GM23338 (cell line): ENCODE results near the gene SH3D19. TPM values are rescaled to one million over a fixed set of nuclear protein-coding genes. Genes with fewer than 3 reads are reported as not detected.

Experiments used
- ATAC-seq: fragments of 200-7000 bp; cut with Tn5 transposase; 3 replicates; pipeline ENCODE4 v1.9.1; 2020
- DNase-seq: peaks from one replicate; pipeline ENCODE4 v3.0.0-alpha.2; 2015; ENCODE audit warnings: low spot score
- H2AFZ ChIP-seq: fragments of 200-600 bp; sonication (generic); 2 replicates; pipeline ENCODE4 v1.8.0; 2016; ENCODE audit warnings: antibody characterized with exemption, mild to moderate bottlenecking, moderate library complexity
- H3F3A ChIP-seq: fragments of 200-600 bp; sonication (generic); replicated peaks from 2 replicates; pipeline ENCODE4 v1.8.0; 2017; ENCODE audit warnings: antibody characterized with exemption, mixed run types, low read depth
- H3K27ac ChIP-seq: fragments of 200-600 bp; sonication (generic); 2 replicates; pipeline ENCODE4 v1.6.1; 2016; ENCODE audit warnings: low read depth
- H3K27me3 ChIP-seq: fragments of 200-600 bp; sonication (generic); 2 replicates; pipeline ENCODE4 v1.8.0; 2016; ENCODE audit warnings: mild to moderate bottlenecking, mixed run types, moderate library complexity; ENCODE audit not compliant: insufficient read depth
- H3K36me3 ChIP-seq: fragments of 200-600 bp; sonication (generic); 2 replicates; pipeline ENCODE4 v1.8.0; 2016; ENCODE audit warnings: mild to moderate bottlenecking; ENCODE audit not compliant: insufficient read depth
- H3K4me1 ChIP-seq: fragments of 200-600 bp; sonication (generic); 2 replicates; pipeline ENCODE4 v1.8.0; 2016; ENCODE audit warnings: mild to moderate bottlenecking, moderate library complexity; ENCODE audit not compliant: insufficient read depth
- H3K4me2 ChIP-seq: fragments of 200-600 bp; sonication (generic); 2 replicates; pipeline ENCODE4 v1.7.1; 2017; ENCODE audit warnings: mixed run types
- H3K4me3 ChIP-seq: fragments of 200-600 bp; sonication (generic); 2 replicates; pipeline ENCODE4 v1.6.1; 2016; ENCODE audit warnings: mixed run types
- H3K79me2 ChIP-seq: fragments of 200-600 bp; sonication (generic); replicated peaks from 2 replicates; pipeline ENCODE4 v1.8.0; 2017; ENCODE audit warnings: mild to moderate bottlenecking; ENCODE audit not compliant: insufficient read depth
- H3K9me2 ChIP-seq: fragments of 200-600 bp; sonication (generic); 2 replicates; pipeline ENCODE4 v1.8.0; 2017; ENCODE audit not compliant: insufficient read depth
- H4K20me1 ChIP-seq: fragments of 200-600 bp; sonication (generic); replicated peaks from 2 replicates; pipeline ENCODE4 v1.8.0; 2017; ENCODE audit warnings: mild to moderate bottlenecking; ENCODE audit not compliant: insufficient read depth
- H3K27ac Mint-ChIP-seq: 2 replicates; pipeline ENCODE4 v1.8.0; 2020; ENCODE audit warnings: inconsistent platforms, mild to moderate bottlenecking, moderate library complexity, mixed read lengths
- H3K27me3 Mint-ChIP-seq: 3 replicates; pipeline ENCODE4 v1.8.0; 2022; ENCODE audit warnings: low read depth, mild to moderate bottlenecking, moderate library complexity, mixed read lengths, inconsistent platforms; ENCODE audit not compliant: insufficient read depth, poor library complexity
- H3K36me3 Mint-ChIP-seq: 3 replicates; pipeline ENCODE4 v1.8.0; 2021; ENCODE audit warnings: low read depth, mild to moderate bottlenecking, inconsistent platforms, moderate library complexity, mixed read lengths
- H3K4me1 Mint-ChIP-seq: 3 replicates; pipeline ENCODE4 v1.8.0; 2020; ENCODE audit warnings: mild to moderate bottlenecking, inconsistent platforms, mixed read lengths
- H3K4me3 Mint-ChIP-seq: 3 replicates; pipeline ENCODE4 v1.8.0; 2021; ENCODE audit warnings: moderate library complexity, mild to moderate bottlenecking, inconsistent platforms, mixed read lengths
- H3K9me3 Mint-ChIP-seq: 3 replicates; pipeline ENCODE4 v1.8.0; 2020; ENCODE audit warnings: moderate library complexity, mild to moderate bottlenecking, inconsistent platforms, mixed read lengths
- CREB1 ChIP-seq: fragments of 250-450 bp; sonication (Bioruptor Pico); IDR thresholded peaks from 2 replicates; pipeline ENCODE4 v1.5.0; 2020; ENCODE audit warnings: low read depth, mild to moderate bottlenecking, moderate library complexity
- EZH2 ChIP-seq: fragments of 200-600 bp; sonication (generic); IDR thresholded peaks from one replicate; pipeline ENCODE4 v1.8.0; 2017; ENCODE audit warnings: antibody characterized with exemption, mild to moderate bottlenecking, low read depth; ENCODE audit not compliant: unreplicated experiment
- EZH2phosphoT487 ChIP-seq: fragments of 200-600 bp; sonication (generic); IDR thresholded peaks from one replicate; pipeline ENCODE4 v1.8.1; 2018; ENCODE audit warnings: antibody characterized with exemption; ENCODE audit not compliant: unreplicated experiment
- JUNB ChIP-seq: IDR thresholded peaks from one replicate; pipeline ENCODE4 v1.6.1; 2016; ENCODE audit warnings: antibody characterized with exemption; ENCODE audit not compliant: unreplicated experiment
- POLR2AphosphoS5 ChIP-seq: IDR thresholded peaks from 2 replicates; pipeline ENCODE4 v1.6.1; 2016; ENCODE audit warnings: antibody characterized with exemption, low read depth
- STAT1 ChIP-seq: IDR thresholded peaks from one replicate; pipeline ENCODE4 v1.6.1; 2016; ENCODE audit warnings: antibody characterized with exemption; ENCODE audit not compliant: unreplicated experiment
- ZNF114 ChIP-seq: fragments of 250-450 bp; sonication (Bioruptor Pico); IDR thresholded peaks from 2 replicates; pipeline ENCODE4 v1.5.0; 2020; ENCODE audit warnings: mild to moderate bottlenecking, moderate library complexity
- ZNF331 ChIP-seq: fragments of 250-450 bp; sonication (Bioruptor Pico); IDR thresholded peaks from 2 replicates; pipeline ENCODE4 v1.5.0; 2020; ENCODE audit warnings: low read depth, mild to moderate bottlenecking, moderate library complexity
- polyA plus RNA-seq: library from polyadenylated mRNA; unstranded; fragments of >200 nt; fragmentation: Nextera tagmentation; extraction: Ambion mirVana; gene quantifications from 2 replicates; pipeline ENCODE4 v1.2.1, GENCODE V29; 2016
- total RNA-seq: library from RNA; depleted of rRNA; stranded (reverse); fragments of >200 nt; shearing (Covaris generic); gene quantifications from 2 replicates; pipeline ENCODE4 v1.2.3, GENCODE V29; 2014
- TF ChIP-seq, protein P1 (sequence below): IDR thresholded peaks from 2 replicates; pipeline ENCODE4 v1.6.1; 2016; ENCODE audit warnings: antibody characterized with exemption
- TF ChIP-seq, protein P2 (sequence below): fragments of 250-450 bp; sonication (Bioruptor Pico); IDR thresholded peaks from 2 replicates; pipeline ENCODE4 v1.5.0; 2020; ENCODE audit warnings: mild to moderate bottlenecking, moderate library complexity
- TF ChIP-seq, protein P3 (sequence below), 2 experiments: fragments of 200-600 bp in 1 of 2; sonication (generic) in 1 of 2; conservative IDR thresholded peaks; 2 replicates each; pipeline versions ENCODE4 v1.5.1 to v1.6.1; 2016 to 2017; ENCODE audit warnings: antibody characterized with exemption in 2 of 2, low read depth in 2 of 2, mild to moderate bottlenecking in 2 of 2, moderate library complexity in 1 of 2
- TF ChIP-seq, protein P4 (sequence below): IDR thresholded peaks from one replicate; pipeline ENCODE4 v1.6.1; 2018; ENCODE audit warnings: antibody characterized with exemption; ENCODE audit not compliant: unreplicated experiment

The SH3D19 gene
- total and polyA plus RNA-seq, 2 experiments from 2014 or later: 25.3 to 57.4 TPM

DNA sequence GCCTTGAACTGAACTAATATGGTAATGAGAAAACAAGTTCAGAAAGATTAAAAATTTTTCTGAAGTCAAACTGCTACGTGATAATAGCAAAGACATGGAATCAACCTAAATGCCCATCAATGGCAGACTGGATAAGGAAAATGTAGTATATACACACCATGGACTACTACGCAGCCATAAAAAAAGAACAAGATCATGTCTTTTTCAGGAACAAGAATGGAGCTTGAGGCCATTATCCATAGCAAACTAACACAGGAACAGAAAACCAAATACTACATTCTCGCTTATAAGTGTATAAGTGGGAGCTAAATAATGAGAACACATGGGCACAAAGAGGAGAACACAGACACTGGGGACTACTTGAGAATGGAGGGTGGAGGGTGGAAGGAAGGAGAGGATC, 230.3 kb downstream of the SH3D19 start:
- Mint-ChIP-seq H3K9me3 (no peaks in the 10 kb centered on the region), H3K4me3 (no peak overlapping the region), H3K36me3 (peaks cover 9% of the 10 kb centered on the region), H3K27me3 (peaks cover 11% of the 10 kb centered on the region), H3K27ac (no peak overlapping the region), H3K4me1 (peaks cover 8% of the 10 kb centered on the region; the same call in 2 of the 3 replicates)
- H2AFZ ChIP-seq: no peak overlapping the region
- no peak for ATAC-seq
- no peaks in the 10 kb centered on the region for H3K9me2 ChIP-seq
- no peak overlapping the region for H3K4me2 ChIP-seq
- no peaks in the 10 kb centered on the region for H4K20me1 ChIP-seq
- H3F3A ChIP-seq: no peaks in the 10 kb centered on the region; the same call in 1 of the 2 replicates
- peaks cover 7% of the 10 kb centered on the region for H3K79me2 ChIP-seq
- peaks cover 4% of the 10 kb centered on the region; the same call in 1 of the 2 replicates for H3K36me3 ChIP-seq
- no peak for DNase-seq
- no peaks in the 10 kb centered on the region for H3K27me3 ChIP-seq
- no peak overlapping the region for H3K4me3 ChIP-seq
- H3K4me1 ChIP-seq: 0 out of 2 replicates have a peak, but pooled peaks cover 3% of the 10 kb centered on the region
- no peak overlapping the region for H3K27ac ChIP-seq
- TF ChIP-seq, protein P1, sequence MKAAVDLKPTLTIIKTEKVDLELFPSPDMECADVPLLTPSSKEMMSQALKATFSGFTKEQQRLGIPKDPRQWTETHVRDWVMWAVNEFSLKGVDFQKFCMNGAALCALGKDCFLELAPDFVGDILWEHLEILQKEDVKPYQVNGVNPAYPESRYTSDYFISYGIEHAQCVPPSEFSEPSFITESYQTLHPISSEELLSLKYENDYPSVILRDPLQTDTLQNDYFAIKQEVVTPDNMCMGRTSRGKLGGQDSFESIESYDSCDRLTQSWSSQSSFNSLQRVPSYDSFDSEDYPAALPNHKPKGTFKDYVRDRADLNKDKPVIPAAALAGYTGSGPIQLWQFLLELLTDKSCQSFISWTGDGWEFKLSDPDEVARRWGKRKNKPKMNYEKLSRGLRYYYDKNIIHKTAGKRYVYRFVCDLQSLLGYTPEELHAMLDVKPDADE: no peak
- no peak for TF ChIP-seq ZNF114 (CRISPR knock-in tag)
- TF ChIP-seq, protein P2, sequence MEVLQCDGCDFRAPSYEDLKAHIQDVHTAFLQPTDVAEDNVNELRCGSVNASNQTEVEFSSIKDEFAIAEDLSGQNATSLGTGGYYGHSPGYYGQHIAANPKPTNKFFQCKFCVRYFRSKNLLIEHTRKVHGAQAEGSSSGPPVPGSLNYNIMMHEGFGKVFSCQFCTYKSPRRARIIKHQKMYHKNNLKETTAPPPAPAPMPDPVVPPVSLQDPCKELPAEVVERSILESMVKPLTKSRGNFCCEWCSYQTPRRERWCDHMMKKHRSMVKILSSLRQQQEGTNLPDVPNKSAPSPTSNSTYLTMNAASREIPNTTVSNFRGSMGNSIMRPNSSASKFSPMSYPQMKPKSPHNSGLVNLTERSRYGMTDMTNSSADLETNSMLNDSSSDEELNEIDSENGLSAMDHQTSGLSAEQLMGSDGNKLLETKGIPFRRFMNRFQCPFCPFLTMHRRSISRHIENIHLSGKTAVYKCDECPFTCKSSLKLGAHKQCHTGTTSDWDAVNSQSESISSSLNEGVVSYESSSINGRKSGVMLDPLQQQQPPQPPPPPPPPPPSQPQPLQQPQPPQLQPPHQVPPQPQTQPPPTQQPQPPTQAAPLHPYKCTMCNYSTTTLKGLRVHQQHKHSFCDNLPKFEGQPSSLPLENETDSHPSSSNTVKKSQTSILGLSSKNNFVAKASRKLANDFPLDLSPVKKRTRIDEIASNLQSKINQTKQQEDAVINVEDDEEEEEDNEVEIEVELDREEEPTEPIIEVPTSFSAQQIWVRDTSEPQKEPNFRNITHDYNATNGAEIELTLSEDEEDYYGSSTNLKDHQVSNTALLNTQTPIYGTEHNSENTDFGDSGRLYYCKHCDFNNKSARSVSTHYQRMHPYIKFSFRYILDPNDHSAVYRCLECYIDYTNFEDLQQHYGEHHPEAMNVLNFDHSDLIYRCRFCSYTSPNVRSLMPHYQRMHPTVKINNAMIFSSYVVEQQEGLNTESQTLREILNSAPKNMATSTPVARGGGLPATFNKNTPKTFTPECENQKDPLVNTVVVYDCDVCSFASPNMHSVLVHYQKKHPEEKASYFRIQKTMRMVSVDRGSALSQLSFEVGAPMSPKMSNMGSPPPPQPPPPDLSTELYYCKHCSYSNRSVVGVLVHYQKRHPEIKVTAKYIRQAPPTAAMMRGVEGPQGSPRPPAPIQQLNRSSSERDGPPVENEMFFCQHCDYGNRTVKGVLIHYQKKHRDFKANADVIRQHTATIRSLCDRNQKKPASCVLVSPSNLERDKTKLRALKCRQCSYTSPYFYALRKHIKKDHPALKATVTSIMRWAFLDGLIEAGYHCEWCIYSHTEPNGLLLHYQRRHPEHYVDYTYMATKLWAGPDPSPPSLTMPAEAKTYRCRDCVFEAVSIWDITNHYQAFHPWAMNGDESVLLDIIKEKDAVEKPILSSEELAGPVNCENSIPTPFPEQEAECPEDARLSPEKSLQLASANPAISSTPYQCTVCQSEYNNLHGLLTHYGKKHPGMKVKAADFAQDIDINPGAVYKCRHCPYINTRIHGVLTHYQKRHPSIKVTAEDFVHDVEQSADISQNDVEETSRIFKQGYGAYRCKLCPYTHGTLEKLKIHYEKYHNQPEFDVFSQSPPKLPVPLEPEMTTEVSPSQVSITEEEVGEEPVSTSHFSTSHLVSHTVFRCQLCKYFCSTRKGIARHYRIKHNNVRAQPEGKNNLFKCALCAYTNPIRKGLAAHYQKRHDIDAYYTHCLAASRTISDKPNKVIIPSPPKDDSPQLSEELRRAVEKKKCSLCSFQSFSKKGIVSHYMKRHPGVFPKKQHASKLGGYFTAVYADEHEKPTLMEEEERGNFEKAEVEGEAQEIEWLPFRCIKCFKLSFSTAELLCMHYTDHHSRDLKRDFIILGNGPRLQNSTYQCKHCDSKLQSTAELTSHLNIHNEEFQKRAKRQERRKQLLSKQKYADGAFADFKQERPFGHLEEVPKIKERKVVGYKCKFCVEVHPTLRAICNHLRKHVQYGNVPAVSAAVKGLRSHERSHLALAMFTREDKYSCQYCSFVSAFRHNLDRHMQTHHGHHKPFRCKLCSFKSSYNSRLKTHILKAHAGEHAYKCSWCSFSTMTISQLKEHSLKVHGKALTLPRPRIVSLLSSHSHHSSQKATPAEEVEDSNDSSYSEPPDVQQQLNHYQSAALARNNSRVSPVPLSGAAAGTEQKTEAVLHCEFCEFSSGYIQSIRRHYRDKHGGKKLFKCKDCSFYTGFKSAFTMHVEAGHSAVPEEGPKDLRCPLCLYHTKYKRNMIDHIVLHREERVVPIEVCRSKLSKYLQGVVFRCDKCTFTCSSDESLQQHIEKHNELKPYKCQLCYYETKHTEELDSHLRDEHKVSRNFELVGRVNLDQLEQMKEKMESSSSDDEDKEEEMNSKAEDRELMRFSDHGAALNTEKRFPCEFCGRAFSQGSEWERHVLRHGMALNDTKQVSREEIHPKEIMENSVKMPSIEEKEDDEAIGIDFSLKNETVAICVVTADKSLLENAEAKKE (CRISPR knock-in tag): no peak
- TF ChIP-seq POLR2AphosphoS5: no peak
- TF ChIP-seq, protein P3, sequence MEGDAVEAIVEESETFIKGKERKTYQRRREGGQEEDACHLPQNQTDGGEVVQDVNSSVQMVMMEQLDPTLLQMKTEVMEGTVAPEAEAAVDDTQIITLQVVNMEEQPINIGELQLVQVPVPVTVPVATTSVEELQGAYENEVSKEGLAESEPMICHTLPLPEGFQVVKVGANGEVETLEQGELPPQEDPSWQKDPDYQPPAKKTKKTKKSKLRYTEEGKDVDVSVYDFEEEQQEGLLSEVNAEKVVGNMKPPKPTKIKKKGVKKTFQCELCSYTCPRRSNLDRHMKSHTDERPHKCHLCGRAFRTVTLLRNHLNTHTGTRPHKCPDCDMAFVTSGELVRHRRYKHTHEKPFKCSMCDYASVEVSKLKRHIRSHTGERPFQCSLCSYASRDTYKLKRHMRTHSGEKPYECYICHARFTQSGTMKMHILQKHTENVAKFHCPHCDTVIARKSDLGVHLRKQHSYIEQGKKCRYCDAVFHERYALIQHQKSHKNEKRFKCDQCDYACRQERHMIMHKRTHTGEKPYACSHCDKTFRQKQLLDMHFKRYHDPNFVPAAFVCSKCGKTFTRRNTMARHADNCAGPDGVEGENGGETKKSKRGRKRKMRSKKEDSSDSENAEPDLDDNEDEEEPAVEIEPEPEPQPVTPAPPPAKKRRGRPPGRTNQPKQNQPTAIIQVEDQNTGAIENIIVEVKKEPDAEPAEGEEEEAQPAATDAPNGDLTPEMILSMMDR (conservative IDR thresholded peaks at IDR 0.05; ENCODE audit: low read depth in 2 of 2): no peak
- TF ChIP-seq CREB1 (CRISPR knock-in tag): no peak
- TF ChIP-seq ZNF331 (CRISPR knock-in tag): no peak
- TF ChIP-seq EZH2phosphoT487: no peak
- no peak for TF ChIP-seq EZH2
- no peak for TF ChIP-seq STAT1
- TF ChIP-seq, protein P4, sequence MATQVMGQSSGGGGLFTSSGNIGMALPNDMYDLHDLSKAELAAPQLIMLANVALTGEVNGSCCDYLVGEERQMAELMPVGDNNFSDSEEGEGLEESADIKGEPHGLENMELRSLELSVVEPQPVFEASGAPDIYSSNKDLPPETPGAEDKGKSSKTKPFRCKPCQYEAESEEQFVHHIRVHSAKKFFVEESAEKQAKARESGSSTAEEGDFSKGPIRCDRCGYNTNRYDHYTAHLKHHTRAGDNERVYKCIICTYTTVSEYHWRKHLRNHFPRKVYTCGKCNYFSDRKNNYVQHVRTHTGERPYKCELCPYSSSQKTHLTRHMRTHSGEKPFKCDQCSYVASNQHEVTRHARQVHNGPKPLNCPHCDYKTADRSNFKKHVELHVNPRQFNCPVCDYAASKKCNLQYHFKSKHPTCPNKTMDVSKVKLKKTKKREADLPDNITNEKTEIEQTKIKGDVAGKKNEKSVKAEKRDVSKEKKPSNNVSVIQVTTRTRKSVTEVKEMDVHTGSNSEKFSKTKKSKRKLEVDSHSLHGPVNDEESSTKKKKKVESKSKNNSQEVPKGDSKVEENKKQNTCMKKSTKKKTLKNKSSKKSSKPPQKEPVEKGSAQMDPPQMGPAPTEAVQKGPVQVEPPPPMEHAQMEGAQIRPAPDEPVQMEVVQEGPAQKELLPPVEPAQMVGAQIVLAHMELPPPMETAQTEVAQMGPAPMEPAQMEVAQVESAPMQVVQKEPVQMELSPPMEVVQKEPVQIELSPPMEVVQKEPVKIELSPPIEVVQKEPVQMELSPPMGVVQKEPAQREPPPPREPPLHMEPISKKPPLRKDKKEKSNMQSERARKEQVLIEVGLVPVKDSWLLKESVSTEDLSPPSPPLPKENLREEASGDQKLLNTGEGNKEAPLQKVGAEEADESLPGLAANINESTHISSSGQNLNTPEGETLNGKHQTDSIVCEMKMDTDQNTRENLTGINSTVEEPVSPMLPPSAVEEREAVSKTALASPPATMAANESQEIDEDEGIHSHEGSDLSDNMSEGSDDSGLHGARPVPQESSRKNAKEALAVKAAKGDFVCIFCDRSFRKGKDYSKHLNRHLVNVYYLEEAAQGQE: no peak
- TF ChIP-seq JUNB: no peak
